ENCODE results near the gene BMAL1.

Gene BMAL1

DNA sequence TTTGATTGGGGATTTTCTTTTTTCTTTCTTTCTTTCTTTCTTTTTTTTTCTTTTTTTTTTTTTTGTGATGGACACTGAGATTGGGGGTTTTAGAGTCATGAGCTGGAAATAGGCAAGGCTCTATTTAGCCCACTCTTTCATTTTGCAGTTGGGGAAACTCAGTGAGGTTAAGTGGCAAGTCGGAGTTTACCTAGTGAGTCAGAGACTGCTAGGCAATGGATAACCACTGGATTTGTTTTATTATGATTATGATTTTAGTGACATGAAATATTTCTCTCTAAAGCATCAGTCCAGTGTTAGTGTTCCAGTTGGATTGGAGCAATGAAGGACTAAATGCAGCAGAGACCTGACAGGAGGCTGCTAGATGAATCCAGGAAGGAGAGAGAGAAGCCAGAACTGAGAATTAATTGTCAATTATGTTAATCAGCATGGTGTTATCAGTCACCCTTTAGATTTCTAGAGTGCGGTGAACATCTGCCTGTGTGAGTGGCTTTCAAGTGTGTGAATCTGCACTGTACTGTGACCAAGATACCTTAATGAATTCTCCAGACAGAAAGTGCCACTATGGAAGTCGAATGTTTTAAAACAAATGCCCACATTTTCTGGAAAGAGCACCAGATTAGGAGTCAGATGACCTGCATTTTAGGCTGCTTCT is 10.9 kb downstream of the BMAL1 start:
- peaks cover 1% of the 10 kb centered on the region for H3K36me3 ChIP-seq (ENCODE audit: control insufficient read depth, insufficient read depth, low read length)
- no peaks in the 10 kb centered on the region for H3K27me3 ChIP-seq (replicated peaks; ENCODE audit: control insufficient read depth, insufficient read depth, low read length)
- DNase-seq (ENCODE audit: extremely low read depth, insufficient read length) = no peak
- TF ChIP-seq, protein P1, sequence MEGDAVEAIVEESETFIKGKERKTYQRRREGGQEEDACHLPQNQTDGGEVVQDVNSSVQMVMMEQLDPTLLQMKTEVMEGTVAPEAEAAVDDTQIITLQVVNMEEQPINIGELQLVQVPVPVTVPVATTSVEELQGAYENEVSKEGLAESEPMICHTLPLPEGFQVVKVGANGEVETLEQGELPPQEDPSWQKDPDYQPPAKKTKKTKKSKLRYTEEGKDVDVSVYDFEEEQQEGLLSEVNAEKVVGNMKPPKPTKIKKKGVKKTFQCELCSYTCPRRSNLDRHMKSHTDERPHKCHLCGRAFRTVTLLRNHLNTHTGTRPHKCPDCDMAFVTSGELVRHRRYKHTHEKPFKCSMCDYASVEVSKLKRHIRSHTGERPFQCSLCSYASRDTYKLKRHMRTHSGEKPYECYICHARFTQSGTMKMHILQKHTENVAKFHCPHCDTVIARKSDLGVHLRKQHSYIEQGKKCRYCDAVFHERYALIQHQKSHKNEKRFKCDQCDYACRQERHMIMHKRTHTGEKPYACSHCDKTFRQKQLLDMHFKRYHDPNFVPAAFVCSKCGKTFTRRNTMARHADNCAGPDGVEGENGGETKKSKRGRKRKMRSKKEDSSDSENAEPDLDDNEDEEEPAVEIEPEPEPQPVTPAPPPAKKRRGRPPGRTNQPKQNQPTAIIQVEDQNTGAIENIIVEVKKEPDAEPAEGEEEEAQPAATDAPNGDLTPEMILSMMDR (IDR thresholded peaks at IDR 0.05; ENCODE audit: insufficient read depth, low read length, poor library complexity, severe bottlenecking) = no peak
- H3K4me3 ChIP-seq (replicated peaks; ENCODE audit: low read depth, low read length) = no peak overlapping the region

DNA sequence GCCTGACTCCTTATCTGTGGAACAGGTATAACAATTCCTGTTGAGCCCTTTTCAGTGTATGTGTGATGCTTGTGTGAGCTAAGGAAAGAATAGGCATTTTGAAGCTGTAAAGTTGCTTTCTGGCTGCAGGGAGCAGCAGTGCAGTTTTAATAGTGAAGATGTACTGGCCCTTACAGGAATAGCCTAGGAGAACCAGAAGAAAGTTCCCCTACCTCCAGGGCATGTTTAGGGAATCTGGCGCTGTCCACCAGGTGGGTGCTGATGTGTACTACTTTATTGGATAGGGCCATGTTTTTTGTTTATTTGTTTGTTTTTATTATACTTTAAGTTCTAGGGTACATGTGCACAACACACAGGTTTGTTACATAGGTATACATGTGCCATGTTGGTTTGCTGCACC is 11.5 kb downstream of the BMAL1 start:
- H3K4me3 ChIP-seq (replicated peaks; ENCODE audit: low read depth, low read length) = no peak overlapping the region
- TF ChIP-seq, protein P1 (IDR thresholded peaks at IDR 0.05; ENCODE audit: insufficient read depth, low read length, poor library complexity, severe bottlenecking) = no peak
- H3K27me3 ChIP-seq (replicated peaks; ENCODE audit: control insufficient read depth, insufficient read depth, low read length) = no peaks in the 10 kb centered on the region
- H3K36me3 ChIP-seq (ENCODE audit: control insufficient read depth, insufficient read depth, low read length) = peaks cover 1% of the 10 kb centered on the region
- DNase-seq (ENCODE audit: extremely low read depth, insufficient read length) = no peak

DNA sequence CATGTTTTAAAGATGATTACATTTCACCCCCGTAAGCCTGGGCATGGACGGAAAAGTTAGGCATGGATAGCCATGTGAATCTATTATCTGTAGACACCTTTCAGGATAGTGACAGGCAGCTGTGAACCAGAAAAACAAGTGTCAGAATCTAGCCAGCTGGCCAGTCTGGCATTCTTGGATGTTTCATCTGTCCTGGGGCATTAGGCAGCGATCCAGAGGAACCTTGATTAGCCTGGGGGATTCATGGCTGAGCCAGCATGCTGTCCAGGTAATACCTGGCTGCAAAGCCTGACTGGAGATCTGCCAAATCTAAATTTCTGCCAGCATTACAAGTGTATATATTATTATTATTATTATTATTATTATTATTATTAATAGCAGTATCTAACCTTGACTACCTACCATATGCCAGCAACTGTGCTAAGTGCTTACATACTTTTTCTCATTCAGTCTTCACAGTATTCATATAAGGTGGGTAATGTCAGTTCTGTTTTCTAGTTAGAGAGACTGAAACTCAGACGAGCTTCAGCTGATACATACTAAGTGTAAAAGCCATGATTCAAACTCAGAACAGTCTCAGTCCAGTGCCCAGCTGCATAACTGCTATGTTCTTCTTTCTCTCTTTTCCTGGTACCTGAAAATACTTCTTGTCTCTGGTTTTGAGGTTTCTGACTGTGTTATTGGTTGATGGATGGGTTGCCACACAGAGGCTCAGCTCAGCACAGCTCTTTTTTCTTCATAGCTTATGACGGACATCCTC is 12.8 kb downstream of the BMAL1 start:
- H3K27me3 ChIP-seq (replicated peaks; ENCODE audit: control insufficient read depth, insufficient read depth, low read length) = no peaks in the 10 kb centered on the region
- no peak overlapping the region for H3K4me3 ChIP-seq (replicated peaks; ENCODE audit: low read depth, low read length)
- DNase-seq (ENCODE audit: extremely low read depth, insufficient read length) = no peak
- TF ChIP-seq, protein P1 (IDR thresholded peaks at IDR 0.05; ENCODE audit: insufficient read depth, low read length, poor library complexity, severe bottlenecking) = no peak
- H3K36me3 ChIP-seq (ENCODE audit: control insufficient read depth, insufficient read depth, low read length) = no peaks in the 10 kb centered on the region; the same call in 1 of the 2 replicates

DNA sequence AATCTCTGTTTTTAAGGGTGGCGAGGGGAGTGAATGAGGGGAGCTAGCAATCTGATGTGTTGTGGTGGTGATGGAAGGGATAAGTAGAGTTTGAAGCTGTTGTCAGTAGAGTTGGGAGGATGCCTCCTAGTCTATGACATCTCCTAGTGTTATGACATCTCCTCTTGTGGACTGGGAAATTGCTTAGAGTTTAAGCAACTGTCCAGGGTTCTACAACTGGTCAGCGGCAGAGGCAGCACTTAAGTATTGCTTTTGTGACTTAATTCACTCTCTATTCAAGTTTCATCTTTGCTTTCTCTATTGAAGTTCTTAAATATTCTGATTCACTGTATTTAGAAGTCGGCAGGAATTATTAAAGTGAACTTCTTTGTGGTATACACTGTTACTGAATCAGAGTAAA is 13.8 kb downstream of the BMAL1 start:
- no peak for DNase-seq (ENCODE audit: extremely low read depth, insufficient read length)

DNA sequence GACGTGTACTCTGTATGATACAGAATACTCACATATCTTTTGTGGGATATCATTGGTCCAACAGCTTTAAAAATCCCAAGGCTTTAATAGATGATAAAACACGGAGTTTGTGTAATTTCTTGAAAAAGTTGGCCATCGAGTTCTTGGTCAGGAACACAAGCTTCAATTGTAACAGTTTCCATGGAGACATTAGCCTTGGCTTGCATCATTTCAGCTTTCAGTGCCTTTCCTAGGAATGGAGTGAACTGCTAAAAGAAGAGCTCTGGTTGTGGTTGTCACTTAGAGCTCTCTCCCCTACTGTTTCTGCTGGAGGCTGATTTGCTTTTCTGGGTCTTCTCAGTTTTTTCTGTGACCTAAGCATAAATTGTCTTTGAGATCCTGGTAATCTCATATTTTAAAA is 14.2 kb downstream of the BMAL1 start:
- TF ChIP-seq, protein P1 (IDR thresholded peaks at IDR 0.05; ENCODE audit: insufficient read depth, low read length, poor library complexity, severe bottlenecking) = no peak
- no peak for DNase-seq (ENCODE audit: extremely low read depth, insufficient read length)

More for the DNA sequence above, 13.8 kb downstream of the BMAL1 start:
- H3K4me3 ChIP-seq (replicated peaks; ENCODE audit: low read depth, low read length) = no peak overlapping the region
- H3K27me3 ChIP-seq (replicated peaks; ENCODE audit: control insufficient read depth, insufficient read depth, low read length) = no peaks in the 10 kb centered on the region
- TF ChIP-seq, protein P1 (IDR thresholded peaks at IDR 0.05; ENCODE audit: insufficient read depth, low read length, poor library complexity, severe bottlenecking) = no peak
- H3K36me3 ChIP-seq (ENCODE audit: control insufficient read depth, insufficient read depth, low read length) = no peaks in the 10 kb centered on the region; the same call in 1 of the 2 replicates

More for the DNA sequence above, 14.2 kb downstream of the BMAL1 start:
- Histone ChIP-seq H3K27me3 (replicated peaks; ENCODE audit: control insufficient read depth, insufficient read depth, low read length) (no peaks in the 10 kb centered on the region), H3K36me3 (ENCODE audit: control insufficient read depth, insufficient read depth, low read length) (no peaks in the 10 kb centered on the region; the same call in 1 of the 2 replicates), H3K4me3 (replicated peaks; ENCODE audit: low read depth, low read length) (no peak overlapping the region)

All from GM06990 (cell line).